DND-41 (cell line): ENCODE results near the gene IGFBP1.

Source experiments
- CTCF ChIP-seq: IDR thresholded peaks from 2 replicates; pipeline ENCODE4 v1.5.1; 2012; ENCODE audit warnings: borderline replicate concordance, low read length, moderate library complexity, mild to moderate bottlenecking; ENCODE audit not compliant: poor library complexity, severe bottlenecking; ENCODE audit errors: extremely low read depth
- EZH2 ChIP-seq: IDR thresholded peaks from 3 replicates; pipeline ENCODE4 v1.6.1; 2012; ENCODE audit warnings: borderline replicate concordance, low read depth, mild to moderate bottlenecking, moderate library complexity, low read length, inconsistent platforms; ENCODE audit not compliant: severe bottlenecking

GRCh38 chr7:45940939-45941338 lies 52.7 kb downstream of the IGFBP1 start:
- no peak for TF ChIP-seq CTCF
- TF ChIP-seq EZH2: no peak
